ENCODE results near the gene SLC26A6.

GRCh38 chr3:48664313-48664644 lies 29.0 kb upstream of the SLC26A6 start:
- TF ChIP-seq CTCF (CRISPR knock-in tag; IDR thresholded peaks at IDR 0.05) (no peak), POLR2AphosphoS5 (IDR thresholded peaks at IDR 0.05; ENCODE audit: low read depth, low read length) (no peak), CBX2 (IDR thresholded peaks at IDR 0.05; ENCODE audit: low read depth, low read length) (no peak), CBX2 (CRISPR knock-in tag; IDR thresholded peaks at IDR 0.05; ENCODE audit: low read depth) (no peak), UBTF (CRISPR knock-in tag; IDR thresholded peaks at IDR 0.05) (no peak), ZNF354B (CRISPR knock-in tag; IDR thresholded peaks at IDR 0.05) (no peak), MBD4 (IDR thresholded peaks at IDR 0.05; ENCODE audit: borderline replicate concordance, low read length) (no peak), JUNB (CRISPR knock-in tag; IDR thresholded peaks at IDR 0.05; ENCODE audit: borderline replicate concordance) (no peak), RXRA (CRISPR knock-in tag; IDR thresholded peaks at IDR 0.05) (no peak), THAP9 (CRISPR knock-in tag; IDR thresholded peaks at IDR 0.05; ENCODE audit: borderline replicate concordance) (no peak), POLR2AphosphoS2 (IDR thresholded peaks at IDR 0.05; ENCODE audit: low read depth, low read length) (no peak), NFE2L1 (CRISPR knock-in tag; IDR thresholded peaks at IDR 0.05; ENCODE audit: borderline replicate concordance) (no peak), ZNF747 (CRISPR knock-in tag; IDR thresholded peaks at IDR 0.05; ENCODE audit: borderline replicate concordance) (0 out of 2 replicates have a peak, but pooled peaks have one; percentile 19), CREM (IDR thresholded peaks at IDR 0.05) (no peak), CREM (CRISPR knock-in tag; IDR thresholded peaks at IDR 0.05) (no peak)

All from HepG2 (cell line).